K562 (cell line): ENCODE data around the gene NRCAM. TPM values are rescaled to one million over a fixed set of nuclear protein-coding genes. Genes with fewer than 3 reads are reported as not detected.

Experiments
- ATAC-seq: fragments of 200-7000 bp; cut with Tn5 transposase; 3 replicates; pipeline ENCODE4 v1.9.1; 2020; ENCODE audit warnings: moderate library complexity
- BruUV-seq: library from RNA; stranded (reverse); fragments of 400-500 nt; replicated peaks from 2 replicates; lab custom pipeline; 2021; lab: Mats Ljungman, UMichigan
- CTCF ChIA-PET: fragments of 300-600 bp; formaldehyde crosslinking; extraction: SDS; loops from one replicate; lab custom pipeline; 2021; ENCODE audit warnings: low intra/inter-chr PET ratio; lab: Yijun Ruan, JAX
- POLR2A ChIA-PET: fragments of 300-600, 350-650 bp; sonication (Branson Sonifier 250); formaldehyde crosslinking; extraction: SDS; loops from one replicate; lab custom pipeline; 2021; ENCODE audit warnings: antibody characterized with exemption, inconsistent platforms; lab: Yijun Ruan, JAX
- DNase-seq, 4 experiments: peaks; one replicate each; pipeline versions ENCODE4 v3.0.0 to v3.0.0-alpha.2; 2011 to 2018; ENCODE audit warnings: low spot score in 3 of 4, mixed read lengths in 3 of 4; ENCODE audit errors: extremely low read depth in 1 of 4
- FAIRE-seq: peaks from 2 replicates; lab custom pipeline; 2011; peaks lifted over from hg19 to GRCh38; lab: Jason Lieb, UNC
- H2AFZ ChIP-seq: 2 replicates; pipeline ENCODE4 v1.6.0; 2011; ENCODE audit warnings: low read depth, low read length, control low read depth, inconsistent platforms
- H3K27ac ChIP-seq: fragments of 200-600 bp; 3 replicates; pipeline ENCODE4 v1.8.0; 2011; ENCODE audit warnings: low read depth, mild to moderate bottlenecking, control low read depth, inconsistent platforms, low read length, moderate library complexity, mixed read lengths; ENCODE audit errors: extremely low read depth
- H3K27me3 ChIP-seq, 2 experiments: fragments of 300-600 bp in 1 of 2; 2 replicates in 1 of 2; 3 replicates in 1 of 2; pipeline versions ENCODE4 v1.6.0 to v1.8.0; 2011; ENCODE audit warnings: inconsistent platforms in 2 of 2, low read length in 2 of 2, mild to moderate bottlenecking in 1 of 2, mixed read lengths in 1 of 2, moderate library complexity in 1 of 2; ENCODE audit not compliant: control insufficient read depth in 2 of 2, insufficient read depth in 2 of 2
- H3K36me3 ChIP-seq: fragments of 300-600 bp; 3 replicates; pipeline ENCODE4 v1.8.0; 2011; ENCODE audit warnings: mild to moderate bottlenecking, low read length, inconsistent platforms; ENCODE audit not compliant: control insufficient read depth, insufficient read depth
- H3K4me1 ChIP-seq, 2 experiments: fragments of 200-600 bp in 1 of 2; replicated peaks in 1 of 2; 2 replicates in 1 of 2; 3 replicates in 1 of 2; pipeline versions ENCODE4 v1.5.1 to v1.8.0; 2011; ENCODE audit warnings: inconsistent platforms in 2 of 2, low read length in 2 of 2, mild to moderate bottlenecking in 1 of 2, mixed read lengths in 1 of 2, moderate library complexity in 1 of 2; ENCODE audit not compliant: control insufficient read depth in 2 of 2, insufficient read depth in 2 of 2
- H3K4me2 ChIP-seq: 2 replicates; pipeline ENCODE4 v1.6.1; 2011; ENCODE audit warnings: low read length, control low read depth, inconsistent platforms, mixed read lengths; ENCODE audit not compliant: insufficient read depth
- H3K4me3 ChIP-seq: fragments of 200-600 bp; sonication (generic), shearing (Covaris generic); 2 replicates; pipeline ENCODE4 v1.5.1; 2016; ENCODE audit warnings: control low read depth, inconsistent platforms
- H3K79me2 ChIP-seq: fragments of 200-600 bp; 3 replicates; pipeline ENCODE4 v1.8.0; 2011; ENCODE audit warnings: low read length, inconsistent platforms; ENCODE audit not compliant: control insufficient read depth, insufficient read depth
- H3K9ac ChIP-seq, 2 experiments: 2 replicates each; pipeline versions ENCODE4 v1.6.0 to v1.6.1; 2011; ENCODE audit warnings: low read depth in 2 of 2, low read length in 2 of 2, control low read depth in 1 of 2, inconsistent platforms in 1 of 2, mild to moderate bottlenecking in 1 of 2, mixed read lengths in 1 of 2; ENCODE audit not compliant: insufficient read depth in 1 of 2
- H3K9me1 ChIP-seq: one replicate; pipeline ENCODE4 v1.6.0; 2011; ENCODE audit warnings: inconsistent platforms, mild to moderate bottlenecking, low read length, moderate library complexity; ENCODE audit not compliant: control insufficient read depth, insufficient read depth
- H3K9me3 ChIP-seq: replicated peaks from 2 replicates; pipeline ENCODE4 v1.5.1; 2011; ENCODE audit warnings: low read depth, low read length, inconsistent platforms; ENCODE audit not compliant: control insufficient read depth, insufficient read depth
- H4K20me1 ChIP-seq: replicated peaks from 2 replicates; pipeline ENCODE4 v1.6.1; 2011; ENCODE audit warnings: low read length, inconsistent platforms, mixed read lengths; ENCODE audit not compliant: control insufficient read depth, insufficient read depth
- CBFB ChIP-seq: sonication (generic); formaldehyde crosslinking; IDR thresholded peaks from 2 replicates; pipeline ENCODE4 v1.4.0; 2020; ENCODE audit warnings: mild to moderate bottlenecking, missing genetic modification reagents
- FOXM1 ChIP-seq, 2 experiments: fragments of 450-650 bp in 1 of 2; sonication (generic) in 1 of 2; formaldehyde crosslinking in 1 of 2; IDR thresholded peaks; 2 replicates each; pipeline versions ENCODE4 v1.6.1 to v1.9.0; 2017 to 2022; ENCODE audit warnings: low read depth in 2 of 2, mild to moderate bottlenecking in 2 of 2, missing genetic modification reagents in 1 of 2, moderate library complexity in 1 of 2
- ZNF217 ChIP-seq: sonication (generic); formaldehyde crosslinking; IDR thresholded peaks from 2 replicates; pipeline ENCODE4 v1.8.0; 2022; ENCODE audit warnings: mild to moderate bottlenecking, missing genetic modification reagents
- ZNF592 ChIP-seq: fragments of 450-650 bp; IDR thresholded peaks from 2 replicates; pipeline ENCODE4 v1.6.1; 2017; ENCODE audit warnings: antibody characterized with exemption, mild to moderate bottlenecking
- WGBS: fragments of 100-300 bp; shearing (Covaris generic); methylation state at CpG from one replicate; pipeline ENCODE4 v1.1.6; 2016; ENCODE audit warnings: low coverage, mixed read lengths; ENCODE audit not compliant: insufficient coverage; ENCODE audit errors: missing lambda C conversion rate; 5-methylcytosine and 5-hydroxymethylcytosine counted together
- in situ Hi-C: fragments of 300-500 bp; cut with MboI; formaldehyde crosslinking; loops from 4 replicates; pipeline ENCODE4 v1.15.0; 2018; ENCODE audit warnings: inconsistent platforms, mixed read lengths
- intact Hi-C: fragments of 100-400 bp; cut with micrococcal nuclease; formaldehyde crosslinking; loops from 2 replicates; pipeline ENCODE4 v1.14.2; 2022
- polyA plus RNA-seq, 8 experiments: library from polyadenylated mRNA; depleted of rRNA in 4 of 8; stranded (reverse) in 5 of 8; unstranded in 3 of 8; fragments of >200 nt; fragmentation: Nextera tagmentation in 2 of 8; fragmentation: Illumina TruSeq in 1 of 8; extraction: Ambion mirVana in 2 of 8; extraction: Trizol in 1 of 8; gene quantifications; 2 replicates each; pipeline versions ENCODE4 v1.2.1 to v1.2.3, GENCODE V29; 2011 to 2014; ENCODE audit warnings: inconsistent platforms in 1 of 8, missing spikeins in 1 of 8
- total RNA-seq, 7 experiments: library from RNA; depleted of rRNA in 6 of 7; stranded (reverse); fragments of >200 nt in 6 of 7; fragmentation: Illumina TruSeq in 2 of 7; extraction: Trizol in 2 of 7; gene quantifications; 2 replicates each; pipeline versions ENCODE4 v1.2.1 to v1.2.3, GENCODE V29; 2011 to 2021; ENCODE audit warnings: low replicate concordance in 1 of 7
- TF ChIP-seq, protein P1 (sequence below): fragments of 450-650 bp; formaldehyde crosslinking; IDR thresholded peaks from 2 replicates; pipeline ENCODE4 v1.4.0; 2020; ENCODE audit warnings: mild to moderate bottlenecking, mixed read lengths
- TF ChIP-seq, protein P2 (sequence below), 2 experiments: fragments of 450-650 bp in 1 of 2; sonication (generic) in 1 of 2; formaldehyde crosslinking in 1 of 2; IDR thresholded peaks in 1 of 2; conservative IDR thresholded peaks in 1 of 2; 2 replicates each; pipeline versions ENCODE4 v1.6.1 to v1.8.1; 2016 to 2023; ENCODE audit warnings: mild to moderate bottlenecking in 2 of 2, moderate library complexity in 2 of 2, inconsistent platforms in 1 of 2, missing genetic modification reagents in 1 of 2

The NRCAM gene
- total and polyA plus RNA-seq, 9 of the 15 experiments (the other 6 are each of a cell fraction or from before 2014, with no cell fraction given), result 0.03 to 0.54 (median 0.12) TPM; not detected in 1

GRCh38 chr7:108419961-108420908, 36.0 kb downstream of the NRCAM start (continued):
- TF ChIP-seq, protein P1, sequence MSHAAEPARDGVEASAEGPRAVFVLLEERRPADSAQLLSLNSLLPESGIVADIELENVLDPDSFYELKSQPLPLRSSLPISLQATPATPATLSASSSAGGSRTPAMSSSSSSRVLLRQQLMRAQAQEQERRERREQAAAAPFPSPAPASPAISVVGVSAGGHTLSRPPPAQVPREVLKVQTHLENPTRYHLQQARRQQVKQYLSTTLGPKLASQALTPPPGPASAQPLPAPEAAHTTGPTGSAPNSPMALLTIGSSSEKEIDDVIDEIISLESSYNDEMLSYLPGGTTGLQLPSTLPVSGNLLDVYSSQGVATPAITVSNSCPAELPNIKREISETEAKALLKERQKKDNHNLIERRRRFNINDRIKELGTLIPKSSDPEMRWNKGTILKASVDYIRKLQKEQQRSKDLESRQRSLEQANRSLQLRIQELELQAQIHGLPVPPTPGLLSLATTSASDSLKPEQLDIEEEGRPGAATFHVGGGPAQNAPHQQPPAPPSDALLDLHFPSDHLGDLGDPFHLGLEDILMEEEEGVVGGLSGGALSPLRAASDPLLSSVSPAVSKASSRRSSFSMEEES (CRISPR knock-in tag), result no peak
- TF ChIP-seq CBFB (CRISPR knock-in tag), result no peak

DNA sequence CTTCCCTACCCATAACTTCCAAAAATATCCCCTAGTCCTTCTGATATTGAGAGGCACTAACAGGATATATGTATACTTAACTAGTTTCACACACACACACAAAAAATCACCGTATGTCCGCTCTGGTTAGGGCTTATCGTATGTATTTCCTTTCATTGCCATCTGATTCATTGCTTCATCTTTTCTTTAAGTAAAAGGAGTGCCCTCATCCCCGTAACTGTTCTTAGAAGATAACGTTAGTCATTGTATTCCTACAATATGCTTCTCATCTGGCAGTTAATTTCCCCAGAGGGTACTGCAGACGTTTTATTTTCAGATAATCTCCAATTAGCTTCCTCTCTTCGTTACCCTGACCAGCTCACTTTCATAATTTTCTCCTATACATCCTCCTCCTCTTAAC, 37.3 kb downstream of the NRCAM start:
- Histone ChIP-seq H3K27ac (no peak overlapping the region), H3K4me2 (no peak overlapping the region), H2AFZ (0 out of 2 replicates have a peak overlapping the region, but pooled peaks have one; percentile 1), H3K4me1 (peaks cover 0 to 7% of the 10 kb centered on the region in 2 experiments; a peak in 2 of 5 replicates), H3K27me3 (peaks cover 8 to 13% of the 10 kb centered on the region in 2 experiments), H3K9ac (no peak overlapping the region), H3K9me3 (no peaks in the 10 kb centered on the region), H3K79me2 (no peaks in the 10 kb centered on the region), H4K20me1 (no peaks in the 10 kb centered on the region), H3K36me3 (no peaks in the 10 kb centered on the region), H3K4me3 (no peak overlapping the region), H3K9me1 (no peaks in the 10 kb centered on the region)
- WGBS, result under 1% methylated on average over 7 of the region's 7 CpGs
- ATAC-seq, result peak; percentile 17; the same call in 1 of the 3 replicates
- peak; percentile 28 to 32 (median 30) for DNase-seq
- ChIA-PET CTCF (no interaction called here), POLR2A (interaction anchor here (0.6 to 1.0 kb wide), 2 partner anchors 12 to 174 kb away, joined by 4 to 5 read pairs; no protein-coding TSS in a partner anchor)
- in situ Hi-C loops, result no loop called here
- no peak for FAIRE-seq
- no TSS peak for BruUV-seq
- intact Hi-C loops, result no loop called here
- no peak for TF ChIP-seq ZNF592
- TF ChIP-seq, protein P2, sequence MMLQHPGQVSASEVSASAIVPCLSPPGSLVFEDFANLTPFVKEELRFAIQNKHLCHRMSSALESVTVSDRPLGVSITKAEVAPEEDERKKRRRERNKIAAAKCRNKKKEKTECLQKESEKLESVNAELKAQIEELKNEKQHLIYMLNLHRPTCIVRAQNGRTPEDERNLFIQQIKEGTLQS (IDR thresholded peaks at IDR 0.05), result peak; percentile 47
- TF ChIP-seq, protein P2 (CRISPR knock-in tag; conservative IDR thresholded peaks at IDR 0.05), result no peak
- no peak for TF ChIP-seq ZNF217 (CRISPR knock-in tag)
- TF ChIP-seq FOXM1 (IDR thresholded peaks at IDR 0.05; ENCODE audit: low read depth), result peak; percentile 55; the same call in 1 of the 2 replicates
- no peak for TF ChIP-seq FOXM1 (CRISPR knock-in tag; IDR thresholded peaks at IDR 0.05; ENCODE audit: low read depth)
